Measurements from ENCODE around the gene PCSK5.

GRCh38 chr9:75918909-75919308, 28.4 kb downstream of the PCSK5 start:
- TF ChIP-seq MAX (IDR thresholded peaks at IDR 0.05; ENCODE audit: insufficient read depth, insufficient read length) (no peak), POLR2A (IDR thresholded peaks at IDR 0.05; ENCODE audit: low read depth, low read length) (no peak), GATA2 (IDR thresholded peaks at IDR 0.05; ENCODE audit: insufficient read depth, insufficient read length, low read depth, low read length) (no peak), CTCF (IDR thresholded peaks at IDR 0.05; ENCODE audit: extremely low read depth in 1 of 2, insufficient read depth in 1 of 2, low read depth in 1 of 2, low read length in 2 of 2) (no peak)
